OCI-LY1 (cell line): ENCODE measurements around the gene ZNF853.

Experiments used
- H2AFZ ChIP-seq: fragments of 200-600 bp; sonication (generic), shearing (Covaris generic); 2 replicates; pipeline ENCODE4 v1.6.0; 2014; ENCODE audit warnings: antibody characterized with exemption, mild to moderate bottlenecking, low read length
- H3F3A ChIP-seq: fragments of 200-600 bp; sonication (generic), shearing (Covaris generic); 2 replicates; pipeline ENCODE4 v1.6.0; 2014; ENCODE audit warnings: mild to moderate bottlenecking, antibody characterized with exemption, low read length, moderate library complexity; ENCODE audit not compliant: insufficient read depth
- H3K27ac ChIP-seq: fragments of 200-600 bp; sonication (generic); 2 replicates; pipeline ENCODE4 v1.5.1; 2014; ENCODE audit warnings: low read length, mixed run types, mild to moderate bottlenecking, low read depth; ENCODE audit not compliant: poor library complexity, severe bottlenecking
- H3K27me3 ChIP-seq: fragments of 200-600 bp; sonication (generic); 2 replicates; pipeline ENCODE4 v1.6.0; 2014; ENCODE audit warnings: antibody characterized with exemption, mild to moderate bottlenecking, low read length, moderate library complexity; ENCODE audit not compliant: insufficient read depth
- H3K36me3 ChIP-seq: fragments of 200-600 bp; sonication (generic); 2 replicates; pipeline ENCODE4 v1.6.1; 2014; ENCODE audit warnings: mild to moderate bottlenecking, antibody characterized with exemption, low read length, moderate library complexity, mixed read lengths; ENCODE audit not compliant: insufficient read depth
- H3K4me1 ChIP-seq: fragments of 200-600 bp; sonication (generic); 2 replicates; pipeline ENCODE4 v1.5.1; 2014; ENCODE audit warnings: mild to moderate bottlenecking, low read length, moderate library complexity; ENCODE audit not compliant: insufficient read depth, severe bottlenecking
- H3K4me2 ChIP-seq: fragments of 200-600 bp; sonication (generic), shearing (Covaris generic); 2 replicates; pipeline ENCODE4 v1.6.1; 2014; ENCODE audit warnings: low read length
- H3K4me3 ChIP-seq: fragments of 200-600 bp; sonication (generic); 2 replicates; pipeline ENCODE4 v1.5.1; 2014; ENCODE audit warnings: low read length, low read depth, mild to moderate bottlenecking, mixed read lengths; ENCODE audit not compliant: poor library complexity, severe bottlenecking
- H3K79me2 ChIP-seq: fragments of 200-600 bp; shearing (Covaris generic); 2 replicates; pipeline ENCODE4 v1.6.1; 2016; ENCODE audit warnings: mixed run types, low read length, mixed read lengths; ENCODE audit not compliant: insufficient read depth
- H3K9ac ChIP-seq: fragments of 200-600 bp; sonication (generic), shearing (Covaris generic); 2 replicates; pipeline ENCODE4 v1.6.1; 2014; ENCODE audit warnings: mild to moderate bottlenecking, low read length, mixed read lengths
- H3K9me2 ChIP-seq: fragments of 200-600 bp; sonication (generic), shearing (Covaris generic); 2 replicates; pipeline ENCODE4 v1.6.1; 2014; ENCODE audit warnings: low read depth, mild to moderate bottlenecking, low read length, mixed read lengths
- H3K9me3 ChIP-seq: fragments of 200-600 bp; shearing (Covaris generic); 2 replicates; pipeline ENCODE4 v1.6.1; 2014; ENCODE audit warnings: low read length, mixed read lengths
- H4K20me1 ChIP-seq: fragments of 200-600 bp; sonication (generic), shearing (Covaris generic); 2 replicates; pipeline ENCODE4 v1.6.0; 2016; ENCODE audit warnings: mild to moderate bottlenecking, low read length; ENCODE audit not compliant: insufficient read depth
- EZH2 ChIP-seq: fragments of 200-600 bp; sonication (generic), shearing (Covaris generic); IDR thresholded peaks from 2 replicates; pipeline ENCODE4 v1.8.0; 2017; ENCODE audit warnings: borderline replicate concordance, mixed run types, mild to moderate bottlenecking, antibody characterized with exemption, low read length, moderate library complexity, mixed read lengths
- TF ChIP-seq, protein P1 (sequence below): fragments of 200-600 bp; sonication (generic), shearing (Covaris generic); IDR thresholded peaks from 2 replicates; pipeline ENCODE4 v1.5.1; 2017; ENCODE audit warnings: mild to moderate bottlenecking, antibody characterized with exemption, low read length, moderate library complexity, mixed read lengths

The ZNF853 gene

DNA sequence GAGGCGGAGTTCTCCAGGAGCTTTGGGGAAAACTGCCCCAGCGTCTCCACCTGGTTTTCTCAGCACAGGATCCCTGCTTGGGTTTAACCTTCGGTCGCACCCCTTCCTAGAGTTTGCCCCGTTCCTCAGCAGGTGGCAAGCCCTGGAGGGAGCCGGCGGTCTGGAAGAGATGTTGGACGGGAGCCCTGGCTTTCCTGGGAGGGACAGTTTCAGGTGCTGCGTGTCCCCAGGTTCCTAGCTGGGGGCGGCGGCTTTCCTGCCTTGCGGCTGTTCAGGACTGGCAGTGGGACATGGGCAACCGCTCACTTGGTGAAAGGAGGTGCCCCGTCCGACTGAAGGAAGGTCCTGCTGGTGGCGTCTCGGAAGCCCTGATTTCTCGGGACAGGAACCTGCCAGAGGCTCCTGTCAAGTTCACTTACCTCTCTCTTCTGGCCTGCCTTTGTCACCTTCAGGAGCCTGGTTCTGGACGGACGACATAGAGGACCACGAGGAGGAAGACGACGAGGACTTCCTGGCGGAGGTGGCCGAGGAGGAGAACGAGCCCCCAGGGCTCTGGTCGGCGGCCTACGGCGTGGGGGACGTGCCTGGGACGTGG is 36.5 kb downstream of the ZNF853 start:
- Histone ChIP-seq H3K9ac (no peak overlapping the region), H3F3A (no peaks in the 10 kb centered on the region), H4K20me1 (no peaks in the 10 kb centered on the region), H3K79me2 (no peaks in the 10 kb centered on the region), H3K4me1 (no peaks in the 10 kb centered on the region), H3K4me2 (no peak overlapping the region), H3K9me2 (no peaks in the 10 kb centered on the region), H3K36me3 (peaks cover 77% of the 10 kb centered on the region), H3K27ac (no peak overlapping the region), H3K27me3 (no peaks in the 10 kb centered on the region), H3K4me3 (no peak overlapping the region), H3K9me3 (0 out of 2 replicates have a peak, but pooled peaks cover 4% of the 10 kb centered on the region), H2AFZ (no peak overlapping the region)
- TF ChIP-seq, protein P1, sequence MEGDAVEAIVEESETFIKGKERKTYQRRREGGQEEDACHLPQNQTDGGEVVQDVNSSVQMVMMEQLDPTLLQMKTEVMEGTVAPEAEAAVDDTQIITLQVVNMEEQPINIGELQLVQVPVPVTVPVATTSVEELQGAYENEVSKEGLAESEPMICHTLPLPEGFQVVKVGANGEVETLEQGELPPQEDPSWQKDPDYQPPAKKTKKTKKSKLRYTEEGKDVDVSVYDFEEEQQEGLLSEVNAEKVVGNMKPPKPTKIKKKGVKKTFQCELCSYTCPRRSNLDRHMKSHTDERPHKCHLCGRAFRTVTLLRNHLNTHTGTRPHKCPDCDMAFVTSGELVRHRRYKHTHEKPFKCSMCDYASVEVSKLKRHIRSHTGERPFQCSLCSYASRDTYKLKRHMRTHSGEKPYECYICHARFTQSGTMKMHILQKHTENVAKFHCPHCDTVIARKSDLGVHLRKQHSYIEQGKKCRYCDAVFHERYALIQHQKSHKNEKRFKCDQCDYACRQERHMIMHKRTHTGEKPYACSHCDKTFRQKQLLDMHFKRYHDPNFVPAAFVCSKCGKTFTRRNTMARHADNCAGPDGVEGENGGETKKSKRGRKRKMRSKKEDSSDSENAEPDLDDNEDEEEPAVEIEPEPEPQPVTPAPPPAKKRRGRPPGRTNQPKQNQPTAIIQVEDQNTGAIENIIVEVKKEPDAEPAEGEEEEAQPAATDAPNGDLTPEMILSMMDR, result no peak
- no peak for TF ChIP-seq EZH2

DNA sequence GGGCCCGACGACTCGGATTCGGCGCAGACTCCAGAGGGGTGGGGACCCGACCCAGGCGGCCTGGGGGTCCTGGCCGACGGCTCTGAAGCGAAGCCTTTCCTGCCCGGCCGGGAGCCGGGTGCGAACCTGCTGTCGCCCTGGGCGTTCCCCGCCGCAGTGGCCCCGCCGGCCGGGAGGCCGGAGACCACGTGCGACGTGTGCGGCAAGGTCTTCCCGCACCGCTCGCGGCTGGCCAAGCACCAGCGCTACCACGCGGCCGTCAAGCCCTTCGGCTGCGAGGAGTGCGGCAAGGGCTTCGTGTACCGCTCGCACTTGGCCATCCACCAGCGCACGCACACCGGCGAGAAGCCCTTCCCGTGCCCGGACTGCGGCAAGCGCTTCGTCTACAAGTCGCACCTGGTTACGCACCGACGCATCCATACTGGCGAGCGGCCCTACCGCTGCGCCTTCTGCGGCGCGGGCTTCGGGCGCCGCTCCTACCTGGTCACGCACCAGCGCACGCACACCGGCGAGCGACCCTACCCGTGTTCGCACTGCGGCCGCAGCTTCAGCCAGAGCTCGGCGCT is 37.1 kb downstream of the ZNF853 start:
- Histone ChIP-seq H3F3A (no peaks in the 10 kb centered on the region), H3K9ac (no peak overlapping the region), H2AFZ (no peak overlapping the region), H4K20me1 (no peaks in the 10 kb centered on the region), H3K79me2 (no peaks in the 10 kb centered on the region), H3K36me3 (peaks cover 71% of the 10 kb centered on the region), H3K9me3 (0 out of 2 replicates have a peak, but pooled peaks cover 4% of the 10 kb centered on the region), H3K4me2 (no peak overlapping the region), H3K27me3 (no peaks in the 10 kb centered on the region), H3K4me1 (no peaks in the 10 kb centered on the region), H3K4me3 (no peak overlapping the region), H3K27ac (no peak overlapping the region), H3K9me2 (no peaks in the 10 kb centered on the region)
- no peak for TF ChIP-seq EZH2
- TF ChIP-seq, protein P1, result no peak

DNA sequence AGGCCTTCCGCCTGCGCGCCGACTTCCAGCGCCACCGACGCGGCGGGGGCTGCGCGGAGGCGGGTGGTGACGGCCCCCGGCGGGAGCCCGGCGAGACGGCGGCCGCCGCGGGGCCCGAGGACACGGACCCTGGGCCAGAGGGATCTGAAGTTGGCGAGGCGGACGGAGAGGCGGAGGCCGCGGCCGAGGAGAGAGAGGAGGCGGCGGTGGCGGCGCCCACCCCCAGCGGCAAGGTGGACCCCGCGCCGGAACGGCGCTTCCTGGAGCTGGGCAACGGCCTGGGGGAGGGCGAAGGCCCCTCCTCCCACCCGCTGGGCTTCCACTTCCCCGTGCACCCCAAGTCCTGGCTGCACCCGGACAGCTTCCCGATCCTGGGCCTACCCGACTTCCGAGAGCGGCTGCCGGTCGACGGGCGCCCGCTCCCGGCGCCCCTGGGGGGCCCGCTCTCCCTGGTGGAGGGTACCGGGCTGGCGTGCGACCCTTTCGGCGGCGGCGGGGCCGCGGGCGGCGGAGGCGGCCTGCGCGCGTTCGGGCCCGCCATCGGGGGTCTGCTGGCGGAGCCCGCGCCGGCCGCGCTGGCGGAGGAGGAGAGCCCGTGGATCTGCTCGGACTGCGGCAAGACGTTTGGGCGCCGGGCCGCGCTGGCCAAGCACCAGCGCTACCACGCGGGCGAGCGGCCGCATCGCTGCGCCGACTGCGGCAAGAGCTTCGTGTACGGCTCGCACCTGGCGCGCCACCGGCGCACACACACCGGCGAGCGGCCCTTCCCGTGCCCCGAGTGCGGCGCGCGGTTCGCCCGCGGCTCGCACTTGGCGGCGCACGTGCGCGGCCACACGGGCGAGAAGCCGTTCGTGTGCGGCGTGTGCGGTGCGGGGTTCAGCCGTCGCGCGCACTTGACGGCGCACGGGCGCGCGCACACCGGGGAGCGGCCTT is 37.9 kb downstream of the ZNF853 start:
- no peaks in the 10 kb centered on the region for H4K20me1 ChIP-seq
- 0 out of 2 replicates have a peak, but pooled peaks cover 4% of the 10 kb centered on the region for H3K9me3 ChIP-seq
- H3K79me2 ChIP-seq, result no peaks in the 10 kb centered on the region
- H3K4me1 ChIP-seq, result no peaks in the 10 kb centered on the region
- no peak overlapping the region for H3K9ac ChIP-seq
- no peak for TF ChIP-seq EZH2
- TF ChIP-seq, protein P1, result no peak
- no peaks in the 10 kb centered on the region for H3K9me2 ChIP-seq
- peaks cover 65% of the 10 kb centered on the region for H3K36me3 ChIP-seq
- H3K4me2 ChIP-seq, result no peak overlapping the region
- no peak overlapping the region for H2AFZ ChIP-seq
- H3F3A ChIP-seq, result no peaks in the 10 kb centered on the region
- H3K27me3 ChIP-seq, result no peaks in the 10 kb centered on the region
- no peak overlapping the region for H3K4me3 ChIP-seq
- no peak overlapping the region for H3K27ac ChIP-seq
